GM21576 (cell line): ENCODE measurements around the gene ARHGAP35.
"Not testable (repeated sequence)": the region's sequence is repeated elsewhere in the genome, so short reads cannot be mapped to it uniquely, and the experiment has no call there.

Experiments
- ATAC-seq: cut with Tn5 transposase; IDR thresholded peaks from one replicate; pipeline ENCODE4 v1.9.1; 2021; ENCODE audit warnings: mild to moderate bottlenecking, moderate library complexity; ENCODE audit not compliant: unreplicated experiment

The ARHGAP35 gene

GRCh38 chr19:46868025-46868802 lies 7.4 kb downstream of the ARHGAP35 start:
- ATAC-seq: no peak

DNA sequence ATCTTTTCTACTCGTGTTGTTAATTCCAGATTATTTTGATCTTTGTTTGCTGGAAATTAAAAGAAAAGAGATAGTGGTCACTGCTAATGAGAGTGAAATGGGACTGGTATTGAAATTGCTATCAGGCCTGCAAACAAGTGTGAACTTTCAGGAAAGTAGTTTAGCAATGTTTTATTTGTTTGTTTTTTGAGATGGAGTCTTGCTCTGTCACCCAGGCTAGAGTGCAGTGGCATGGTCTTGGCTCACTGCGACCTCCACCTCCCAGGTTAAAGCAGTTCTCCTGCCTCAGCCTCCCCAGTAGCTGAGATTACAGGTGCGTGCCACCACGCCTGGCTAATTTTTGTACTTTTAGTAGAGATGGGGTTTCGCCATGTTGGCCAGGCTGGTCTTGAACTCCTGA lies 10.4 kb downstream of the ARHGAP35 start:
- ATAC-seq: not testable (repeated sequence)

GRCh38 chr19:46872967-46873366 lies 12.2 kb downstream of the ARHGAP35 start:
- ATAC-seq: no peak

GRCh38 chr19:46875234-46875633 lies 14.4 kb downstream of the ARHGAP35 start:
- ATAC-seq: no peak

- ATAC-seq: no peak
Observed at GRCh38 chr19:46875657-46876056, 14.9 kb downstream of the ARHGAP35 start.

DNA sequence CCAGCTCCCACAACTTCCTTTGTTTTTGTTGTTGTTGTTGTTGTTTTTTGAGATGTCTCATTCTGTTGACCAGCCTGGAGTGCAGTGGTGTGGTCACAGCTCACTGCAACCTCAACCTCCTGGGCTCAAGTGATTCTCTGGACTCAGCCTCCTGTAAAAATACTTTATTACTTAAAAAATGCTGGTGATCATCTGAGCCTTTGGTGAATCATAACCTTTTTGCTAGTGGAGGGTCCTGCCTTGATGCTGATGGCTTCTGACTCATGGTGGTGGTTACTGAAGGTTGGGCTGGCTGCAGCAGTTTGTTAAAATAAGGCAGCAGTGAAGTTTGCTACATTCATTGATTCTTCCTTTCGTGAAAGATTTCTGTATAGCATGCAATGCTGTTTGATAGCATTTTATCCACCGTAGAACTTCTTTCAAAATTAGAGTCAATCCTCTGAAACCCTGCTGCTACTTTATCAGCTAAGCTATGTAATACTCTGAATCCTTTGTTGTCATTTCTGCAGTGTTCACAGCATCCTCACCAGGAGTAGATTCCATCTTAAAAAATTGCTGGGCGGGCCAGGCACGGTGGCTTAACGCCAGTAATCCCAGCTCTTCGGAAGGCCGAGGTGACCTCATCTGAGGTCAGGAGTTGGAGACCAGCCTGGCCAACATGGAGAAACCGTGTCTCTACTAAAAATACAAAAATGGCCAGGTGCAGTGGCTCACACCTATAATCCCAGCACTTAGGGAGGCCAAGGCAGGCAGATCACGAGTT lies 18.0 kb downstream of the ARHGAP35 start:
- no peak for ATAC-seq

DNA sequence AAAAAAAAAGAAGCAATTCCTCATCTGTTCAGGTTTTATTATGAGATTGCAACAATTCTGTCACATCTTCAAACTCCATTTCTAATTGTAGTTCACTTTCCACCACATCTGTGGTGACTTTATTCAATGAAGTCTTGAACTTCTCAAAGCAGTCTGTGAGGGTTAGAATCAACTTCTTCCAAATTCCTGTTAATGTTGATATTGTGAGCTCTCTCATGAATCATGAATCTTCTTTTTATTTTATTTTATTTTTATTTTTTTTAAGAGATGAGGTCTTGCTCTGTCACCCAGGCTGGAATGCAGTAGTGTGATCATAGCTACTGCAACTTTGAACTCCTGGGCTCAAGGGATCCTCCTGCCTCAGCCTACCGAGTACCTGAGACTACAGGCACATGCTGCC lies 19.6 kb downstream of the ARHGAP35 start:
- no peak for ATAC-seq

DNA sequence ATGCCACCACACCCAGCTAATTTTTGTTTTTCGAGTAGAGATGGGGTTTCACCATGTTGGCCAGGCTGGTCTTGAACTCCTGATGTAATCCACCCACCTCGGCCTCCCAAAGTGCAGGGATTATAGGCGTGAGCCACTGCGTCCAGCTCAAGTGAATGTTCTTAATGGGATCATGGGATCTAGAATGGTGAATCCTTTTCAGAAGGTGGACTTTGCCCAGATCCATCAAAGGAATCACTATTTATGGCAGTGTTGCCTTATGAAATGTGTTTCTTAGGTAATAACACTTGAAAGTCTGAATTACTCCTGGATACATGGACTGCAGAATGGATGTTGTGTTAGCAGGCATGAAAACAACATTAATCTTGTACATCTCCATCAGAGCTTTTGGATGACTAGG lies 20.3 kb downstream of the ARHGAP35 start:
- no peak for ATAC-seq

GRCh38 chr19:46882034-46882433 lies 21.2 kb downstream of the ARHGAP35 start:
- no peak for ATAC-seq

GRCh38 chr19:46882751-46883150 lies 22.0 kb downstream of the ARHGAP35 start:
- not testable (repeated sequence) for ATAC-seq

GRCh38 chr19:46885411-46885810 lies 24.6 kb downstream of the ARHGAP35 start:
- ATAC-seq: no peak

DNA sequence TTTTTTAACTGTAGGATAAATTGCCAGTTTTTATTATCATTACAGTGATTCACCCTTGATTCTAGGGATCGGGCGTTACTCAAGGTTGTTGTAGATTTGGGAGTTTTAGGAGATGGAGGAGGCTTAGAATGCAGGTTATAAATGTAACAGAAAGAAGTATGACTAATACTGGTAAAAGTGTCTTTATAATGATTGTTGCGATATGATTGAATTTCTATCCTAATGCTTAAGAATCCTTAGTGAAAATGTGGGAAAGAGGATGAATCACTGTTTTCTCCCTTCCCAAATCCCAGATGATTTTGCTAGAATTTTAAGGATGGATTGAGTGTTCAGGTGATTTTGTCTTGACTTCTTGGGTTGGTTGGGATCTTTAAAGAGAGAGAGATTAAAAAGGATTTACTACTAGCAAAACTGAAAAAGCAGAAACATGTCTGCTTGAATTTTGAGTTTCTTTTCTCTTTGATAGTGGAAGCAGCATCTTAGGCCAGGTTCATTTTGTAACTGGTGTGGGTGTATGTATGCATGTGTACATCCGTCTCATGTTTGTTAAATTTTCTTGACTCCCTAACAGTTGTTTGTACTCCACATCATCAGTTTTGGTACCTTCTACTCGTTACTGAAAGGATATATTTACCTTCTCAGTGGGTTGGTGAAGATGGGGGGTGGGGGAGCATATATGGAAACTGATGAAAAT lies 25.9 kb downstream of the ARHGAP35 start:
- no peak for ATAC-seq

GRCh38 chr19:46887240-46887782 lies 26.5 kb downstream of the ARHGAP35 start:
- no peak for ATAC-seq

- ATAC-seq: no peak
Observed at GRCh38 chr19:46890423-46891170, 29.8 kb downstream of the ARHGAP35 start.

GRCh38 chr19:46892252-46893179 lies 31.7 kb downstream of the ARHGAP35 start:
- ATAC-seq: no peak

DNA sequence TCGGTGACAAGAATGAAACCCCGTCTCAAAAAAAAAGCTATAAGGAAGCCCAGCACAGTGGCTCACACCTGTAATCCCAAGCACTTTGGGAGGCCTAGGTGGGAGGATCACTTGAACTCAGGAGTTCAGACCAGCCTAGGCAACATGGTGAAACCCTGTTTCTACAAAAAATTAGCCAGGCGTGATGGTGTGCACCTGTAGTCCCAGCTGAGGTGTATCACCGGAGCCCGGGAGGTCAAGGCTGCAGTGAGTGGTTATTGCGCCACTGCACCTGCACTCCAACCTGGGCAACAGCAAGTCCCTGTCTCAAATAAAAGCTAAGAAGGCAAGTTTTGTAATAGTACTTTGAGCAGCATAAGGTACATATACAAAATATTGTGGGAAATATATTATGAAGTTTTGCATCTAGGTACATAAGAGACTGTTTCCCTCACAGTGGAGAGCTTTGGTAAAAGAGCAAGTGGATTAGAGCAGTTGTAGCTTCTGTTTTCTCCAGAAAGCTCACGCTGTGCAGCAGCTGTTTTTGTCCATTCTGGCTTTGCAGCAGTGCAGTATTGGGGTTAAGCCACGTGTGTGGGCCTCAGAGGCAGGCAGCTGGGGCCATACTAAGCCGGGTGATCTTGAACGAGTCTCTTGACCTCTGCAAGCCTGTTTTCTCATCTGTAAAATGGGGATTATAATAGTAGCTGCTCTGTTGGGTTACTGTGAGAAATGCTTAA lies 35.4 kb downstream of the ARHGAP35 start:
- no peak for ATAC-seq

GRCh38 chr19:46898731-46899130 lies 37.9 kb downstream of the ARHGAP35 start:
- ATAC-seq: no peak

DNA sequence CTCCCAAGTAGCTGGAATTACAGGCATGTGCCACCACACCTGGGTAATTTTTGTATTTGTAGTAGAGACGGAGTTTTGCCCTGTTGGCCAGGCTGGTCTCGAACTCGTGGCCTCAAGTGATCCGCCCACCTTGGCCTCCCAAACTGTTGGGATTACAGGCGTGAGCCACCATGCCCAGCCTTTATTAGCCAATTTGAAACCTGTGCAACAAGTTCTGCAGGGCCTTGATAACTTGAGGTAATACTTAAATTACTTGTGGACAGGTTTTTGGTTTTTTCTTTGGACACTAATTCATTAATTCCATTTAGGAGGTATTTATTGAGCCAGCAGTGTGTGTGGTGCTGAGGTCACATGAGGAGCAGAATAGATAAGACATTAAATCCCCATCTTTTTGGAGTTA lies 39.5 kb downstream of the ARHGAP35 start:
- no peak for ATAC-seq
